GM12878 (cell line): Measurements from ENCODE around the gene PLEKHA6. TPM values are rescaled to one million over a fixed set of nuclear protein-coding genes. Genes with fewer than 3 reads are reported as not detected.

Experiments used
- ATAC-seq: fragments of 200-7000 bp; cut with Tn5 transposase; 3 replicates; pipeline ENCODE4 v1.9.1; 2020; ENCODE audit warnings: mild to moderate bottlenecking, moderate library complexity
- BruUV-seq: library from RNA; stranded (reverse); fragments of 400-500 nt; replicated peaks from 2 replicates; lab custom pipeline; 2021; lab: Mats Ljungman, UMichigan
- CTCF ChIA-PET: fragments of 300-600 bp; sonication (Branson Sonifier 250); formaldehyde crosslinking; extraction: SDS; loops from one replicate; lab custom pipeline; 2021; ENCODE audit warnings: inconsistent platforms; lab: Yijun Ruan, JAX
- POLR2A ChIA-PET: fragments of 350-600 bp; formaldehyde crosslinking; extraction: SDS; loops from one replicate; lab custom pipeline; 2021; ENCODE audit warnings: inconsistent platforms; lab: Charles Lee
- RAD21 ChIA-PET: fragments of 300-600 bp; sonication (Branson Sonifier 250); formaldehyde crosslinking; loops from one replicate; lab custom pipeline; 2023; ENCODE audit warnings: antibody characterized with exemption; ENCODE audit not compliant: unreplicated experiment; lab: Charles Lee
- SMC1A ChIA-PET: fragments of 300-600 bp; sonication (Branson Sonifier 250); formaldehyde crosslinking; loops from one replicate; lab custom pipeline; 2023; ENCODE audit not compliant: unreplicated experiment, uncharacterized antibody; lab: Charles Lee
- DNase-seq: peaks from one replicate; pipeline ENCODE4 v3.0.0-alpha.2; 2011; ENCODE audit warnings: low read depth, low spot score
- FAIRE-seq: peaks from 3 replicates; lab custom pipeline; 2011; peaks lifted over from hg19 to GRCh38; lab: Jason Lieb, UNC
- H2AFZ ChIP-seq: 2 replicates; pipeline ENCODE4 v1.6.0; 2011; ENCODE audit warnings: low read depth, low read length, control low read depth; ENCODE audit not compliant: control insufficient read depth
- H3K27ac ChIP-seq: 2 replicates; pipeline ENCODE4 v1.5.1; 2011; ENCODE audit warnings: control low read depth; ENCODE audit not compliant: control insufficient read depth, insufficient read depth
- H3K27me3 ChIP-seq, 2 experiments: replicated peaks in 1 of 2; 2 replicates each; pipeline versions ENCODE4 v1.6.0 to v1.6.1; 2011; ENCODE audit warnings: low read length in 1 of 2; ENCODE audit not compliant: control insufficient read depth in 2 of 2, insufficient read depth in 2 of 2
- H3K36me3 ChIP-seq, 2 experiments: 2 replicates each; pipeline ENCODE4 v1.5.1; 2011; ENCODE audit warnings: low read length in 1 of 2; ENCODE audit not compliant: control insufficient read depth in 2 of 2, insufficient read depth in 2 of 2
- H3K4me1 ChIP-seq: 2 replicates; pipeline ENCODE4 v1.6.1; 2011; ENCODE audit warnings: mild to moderate bottlenecking, low read length, moderate library complexity, mixed read lengths; ENCODE audit not compliant: control insufficient read depth, insufficient read depth
- H3K4me2 ChIP-seq: 2 replicates; pipeline ENCODE4 v1.6.0; 2011; ENCODE audit warnings: control low read depth; ENCODE audit not compliant: control insufficient read depth, insufficient read depth
- H3K4me3 ChIP-seq: fragments of 200-600 bp; sonication (generic); 2 replicates; pipeline ENCODE4 v1.5.1; 2016
- H3K79me2 ChIP-seq: 2 replicates; pipeline ENCODE4 v1.6.0; 2011; ENCODE audit warnings: low read length; ENCODE audit not compliant: control insufficient read depth, insufficient read depth
- H3K9ac ChIP-seq: 2 replicates; pipeline ENCODE4 v1.8.0; 2011; ENCODE audit warnings: low read length, control low read depth, mixed read lengths; ENCODE audit not compliant: control insufficient read depth, insufficient read depth
- H3K9me3 ChIP-seq: replicated peaks from 3 replicates; pipeline ENCODE4 v1.5.1; 2011; ENCODE audit warnings: mild to moderate bottlenecking, low read length; ENCODE audit not compliant: control insufficient read depth, insufficient read depth
- H4K20me1 ChIP-seq: 2 replicates; pipeline ENCODE4 v1.6.0; 2011; ENCODE audit not compliant: control insufficient read depth, insufficient read depth
- BACH1 ChIP-seq: fragments of 450-650 bp; IDR thresholded peaks from 2 replicates; pipeline ENCODE4 v1.6.1; 2017; ENCODE audit warnings: mild to moderate bottlenecking, borderline replicate concordance
- BHLHE40 ChIP-seq, 2 experiments: fragments of 450-650 bp in 1 of 2; IDR thresholded peaks; 2 replicates each; pipeline ENCODE4 v1.6.1; 2011 to 2017; ENCODE audit warnings: low read depth in 2 of 2, borderline replicate concordance in 1 of 2, improper control_type of control experiment in 1 of 2, low read length in 1 of 2, mild to moderate bottlenecking in 1 of 2
- CBX5 ChIP-seq: sonication (generic); IDR thresholded peaks from 2 replicates; pipeline ENCODE4 v1.6.1; 2016; ENCODE audit warnings: low read depth, moderate library complexity, mild to moderate bottlenecking, inconsistent platforms
- CREM ChIP-seq: IDR thresholded peaks from 2 replicates; pipeline ENCODE4 v1.6.1; 2014; ENCODE audit warnings: antibody characterized with exemption, low read depth
- E2F4 ChIP-seq: IDR thresholded peaks from 2 replicates; pipeline ENCODE4 v1.6.1; 2012; ENCODE audit warnings: low read depth, low read length, improper control_type of control experiment
- EGR1 ChIP-seq, 2 experiments: IDR thresholded peaks; 1 replicate in 1 of 2; 2 replicates in 1 of 2; pipeline ENCODE4 v1.6.1; 2011 to 2012; ENCODE audit warnings: low read depth in 2 of 2, low read length in 2 of 2, borderline replicate concordance in 1 of 2, mild to moderate bottlenecking in 1 of 2, moderate library complexity in 1 of 2
- HDGF ChIP-seq: fragments of 450-650 bp; IDR thresholded peaks from 2 replicates; pipeline ENCODE4 v1.6.1; 2016; ENCODE audit warnings: antibody characterized with exemption
- KAT2A ChIP-seq: conservative IDR thresholded peaks from 2 replicates; pipeline ENCODE4 v1.6.1; 2011; ENCODE audit warnings: low read depth, low read length; ENCODE audit not compliant: control insufficient read depth
- LARP7 ChIP-seq: fragments of 450-650 bp; IDR thresholded peaks from 2 replicates; pipeline ENCODE4 v1.6.1; 2017; ENCODE audit warnings: mild to moderate bottlenecking
- MLLT1 ChIP-seq: fragments of 450-650 bp; IDR thresholded peaks from 2 replicates; pipeline ENCODE4 v1.6.1; 2016; ENCODE audit warnings: mild to moderate bottlenecking
- MYB ChIP-seq: fragments of 150-350 bp; IDR thresholded peaks from 2 replicates; pipeline ENCODE4 v1.6.1; 2014; ENCODE audit warnings: mild to moderate bottlenecking, low read depth, low read length, borderline replicate concordance
- NFXL1 ChIP-seq: fragments of 450-650 bp; IDR thresholded peaks from 2 replicates; pipeline ENCODE4 v1.6.1; 2017; ENCODE audit warnings: antibody characterized with exemption, mild to moderate bottlenecking, borderline replicate concordance
- NR2C1 ChIP-seq: fragments of 450-650 bp; IDR thresholded peaks from 2 replicates; pipeline ENCODE4 v1.6.1; 2017; ENCODE audit warnings: antibody characterized with exemption, mild to moderate bottlenecking, moderate library complexity
- POLR2A ChIP-seq: IDR thresholded peaks from 2 replicates; pipeline ENCODE4 v1.6.1; 2011; ENCODE audit warnings: low read depth, mild to moderate bottlenecking, low read length
- TARDBP ChIP-seq: IDR thresholded peaks from 2 replicates; pipeline ENCODE4 v1.6.1; 2016; ENCODE audit warnings: borderline replicate concordance
- ZBTB4 ChIP-seq: fragments of 450-650 bp; formaldehyde crosslinking; IDR thresholded peaks from 2 replicates; pipeline ENCODE4 v1.4.0; 2022; ENCODE audit warnings: mild to moderate bottlenecking, moderate library complexity
- ZNF24 ChIP-seq: fragments of 450-650 bp; IDR thresholded peaks from 2 replicates; pipeline ENCODE4 v1.6.1; 2017; ENCODE audit warnings: antibody characterized with exemption, mild to moderate bottlenecking
- WGBS: methylation state at CpG from one replicate; pipeline ENCODE4 v1.1.6; 2016; ENCODE audit warnings: low lambda C conversion rate; ENCODE audit not compliant: insufficient replicate concordance, insufficient coverage; ENCODE audit errors: missing lambda C conversion rate; 5-methylcytosine and 5-hydroxymethylcytosine counted together
- in situ Hi-C: fragments of 300-500 bp; cut with MboI; formaldehyde crosslinking; loops from 9 replicates; pipeline ENCODE4 v1.14.3; 2018; ENCODE audit warnings: mixed read lengths
- intact Hi-C: fragments of 100-400 bp; cut with micrococcal nuclease; formaldehyde crosslinking; loops from one replicate; pipeline ENCODE4 v1.14.2; 2022; ENCODE audit not compliant: unreplicated experiment
- polyA plus RNA-seq, 11 experiments: library from polyadenylated mRNA; depleted of rRNA in 4 of 11; unstranded in 6 of 11; stranded (reverse) in 5 of 11; fragments of >200 nt; fragmentation: Nextera tagmentation in 4 of 11; fragmentation: Illumina TruSeq in 1 of 11; extraction: Ambion mirVana in 4 of 11; extraction: Trizol in 1 of 11; gene quantifications; 1 replicate in 1 of 11; 2 replicates in 10 of 11; pipeline versions ENCODE4 v1.2.1 to v1.2.3, GENCODE V29; 2011 to 2016; ENCODE audit warnings: inconsistent platforms in 2 of 11, missing spikeins in 2 of 11, low read depth in 1 of 11
- total RNA-seq, 4 experiments: library from RNA; depleted of rRNA in 3 of 4; stranded (reverse); fragments of >200 nt in 3 of 4; fragmentation: Illumina TruSeq in 1 of 4; extraction: Trizol in 1 of 4; gene quantifications; 2 replicates each; pipeline versions ENCODE4 v1.2.1 to v1.2.3, GENCODE V29; 2013 to 2021

Gene PLEKHA6
- total and polyA plus RNA-seq, 10 of the 15 experiments (the other 5 are each of a cell fraction or from before 2014, with no cell fraction given) = 0.04 to 0.81 (median 0.19) TPM; not detected in 4

- Histone ChIP-seq H3K27ac (no peak overlapping the region), H3K9ac (no peak overlapping the region), H3K9me3 (no peaks in the 10 kb centered on the region), H3K4me1 (no peaks in the 10 kb centered on the region), H3K4me2 (no peak overlapping the region), H3K27me3 (peaks cover 3 to 5% of the 10 kb centered on the region in 2 experiments; a peak in 3 of 4 replicates), H3K36me3 (no peaks in the 10 kb centered on the region), H2AFZ (no peak overlapping the region), H3K79me2 (no peaks in the 10 kb centered on the region), H3K4me3 (no peak overlapping the region), H4K20me1 (no peaks in the 10 kb centered on the region)
- ATAC-seq (no peak), FAIRE-seq (no peak), DNase-seq (no peak)
- ChIA-PET CTCF (interaction anchor here (1.5 kb wide), 1 partner anchor 15 kb away, joined by 3 read pairs; no protein-coding TSS in a partner anchor), SMC1A (no interaction called here), POLR2A (no interaction called here), RAD21 (no interaction called here)
- intact Hi-C loops (no loop called here), in situ Hi-C loops (no loop called here)
- BruUV-seq = no TSS peak
- 13% methylated on average over 7 of the region's 7 CpGs for WGBS
- no peak for TF ChIP-seq NFXL1
- TF ChIP-seq TARDBP = no peak
- TF ChIP-seq E2F4 = no peak
- TF ChIP-seq NR2C1 = no peak
- no peak for TF ChIP-seq POLR2A
- TF ChIP-seq EGR1 (IDR thresholded peaks at IDR 0.05; ENCODE audit: borderline replicate concordance in 1 of 2, low read depth in 2 of 2, low read length in 2 of 2) = no peak
- no peak for TF ChIP-seq LARP7
- no peak for TF ChIP-seq CREM
- no peak for TF ChIP-seq MYB
- TF ChIP-seq HDGF = no peak
- TF ChIP-seq CBX5 = no peak
- no peak for TF ChIP-seq MLLT1
- TF ChIP-seq ZNF24 = no peak
- no peak for TF ChIP-seq ZBTB4 (CRISPR knock-in tag)
- no peak for TF ChIP-seq BHLHE40 (IDR thresholded peaks at IDR 0.05; ENCODE audit: borderline replicate concordance in 1 of 2, low read depth in 2 of 2, low read length in 1 of 2)
- TF ChIP-seq KAT2A = no peak
- TF ChIP-seq BACH1 = no peak
These were observed 165.0 kb downstream of the PLEKHA6 start for GRCh38 chr1:204194771-204195170.
